GM18526 (cell line): ENCODE results near the gene EPHA1.

Experiments
- POLR2A ChIP-seq: IDR thresholded peaks from 3 replicates; pipeline ENCODE4 v1.6.1; 2011; ENCODE audit not compliant: insufficient read length; ENCODE audit errors: extremely low read depth

EPHA1 gene

DNA sequence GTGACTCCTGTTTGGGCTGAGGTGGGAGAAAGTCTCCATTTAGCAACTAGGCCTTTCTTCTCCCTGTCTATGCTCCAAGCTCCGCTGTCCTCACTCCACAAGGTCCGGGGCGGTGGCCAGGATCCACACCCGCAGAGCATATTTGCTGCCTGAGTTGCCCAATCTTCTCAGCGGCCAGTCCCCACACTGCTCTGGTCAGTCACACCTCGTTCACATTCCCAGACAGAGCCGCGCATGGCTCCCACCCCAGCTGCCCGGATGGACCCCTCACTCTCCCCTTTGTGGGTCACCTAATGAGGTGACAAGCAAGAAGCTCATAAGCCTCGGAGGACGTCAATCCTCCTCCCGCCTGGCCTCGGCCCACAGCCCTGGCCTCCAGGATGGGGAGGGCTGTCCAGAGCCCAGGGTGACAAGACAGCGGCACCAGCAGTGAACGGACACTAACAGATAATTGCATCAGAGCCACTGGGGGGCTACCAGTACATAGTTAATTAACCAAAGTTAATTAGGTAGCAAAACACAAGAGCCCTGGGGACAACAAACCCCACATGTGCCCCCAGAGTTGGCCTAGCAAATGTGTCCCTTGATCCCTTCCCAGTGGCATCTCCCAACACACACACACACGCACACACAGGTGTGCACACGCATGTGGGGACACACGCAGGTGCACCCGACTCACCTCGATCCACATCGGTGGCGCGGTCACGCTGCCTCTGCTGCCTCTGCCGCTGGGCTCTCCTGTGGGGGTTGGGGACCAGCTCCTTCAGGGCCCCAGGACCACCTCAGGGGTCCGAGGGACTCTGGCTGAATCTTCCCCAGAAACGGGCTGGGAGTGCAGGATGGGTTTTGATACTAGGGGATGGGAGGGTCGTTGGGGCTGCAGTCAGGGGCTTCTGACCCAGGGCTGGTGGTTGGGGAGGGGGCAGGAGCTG, 11.8 kb downstream of the EPHA1 start:
- no peak for TF ChIP-seq POLR2A

DNA sequence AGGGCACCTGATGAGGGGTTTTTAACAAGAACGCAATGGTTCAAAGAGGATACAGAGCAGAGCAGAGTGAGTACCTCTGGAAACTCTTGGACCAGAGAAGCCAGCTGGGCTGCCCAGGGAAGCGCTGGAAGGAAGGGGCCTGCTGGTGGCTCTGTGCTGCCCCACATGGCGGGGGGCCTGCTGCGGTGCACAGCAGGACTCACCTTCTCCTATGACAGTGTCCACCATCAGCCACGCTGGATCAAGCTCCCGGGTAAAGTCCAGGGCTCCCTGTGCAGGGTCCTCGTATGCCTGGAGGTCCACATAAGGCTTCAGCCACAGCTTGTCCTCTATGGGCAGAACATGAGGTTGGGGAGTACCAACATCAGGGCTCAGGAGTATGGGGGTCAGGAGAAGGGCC, 12.5 kb downstream of the EPHA1 start:
- no peak for TF ChIP-seq POLR2A

DNA sequence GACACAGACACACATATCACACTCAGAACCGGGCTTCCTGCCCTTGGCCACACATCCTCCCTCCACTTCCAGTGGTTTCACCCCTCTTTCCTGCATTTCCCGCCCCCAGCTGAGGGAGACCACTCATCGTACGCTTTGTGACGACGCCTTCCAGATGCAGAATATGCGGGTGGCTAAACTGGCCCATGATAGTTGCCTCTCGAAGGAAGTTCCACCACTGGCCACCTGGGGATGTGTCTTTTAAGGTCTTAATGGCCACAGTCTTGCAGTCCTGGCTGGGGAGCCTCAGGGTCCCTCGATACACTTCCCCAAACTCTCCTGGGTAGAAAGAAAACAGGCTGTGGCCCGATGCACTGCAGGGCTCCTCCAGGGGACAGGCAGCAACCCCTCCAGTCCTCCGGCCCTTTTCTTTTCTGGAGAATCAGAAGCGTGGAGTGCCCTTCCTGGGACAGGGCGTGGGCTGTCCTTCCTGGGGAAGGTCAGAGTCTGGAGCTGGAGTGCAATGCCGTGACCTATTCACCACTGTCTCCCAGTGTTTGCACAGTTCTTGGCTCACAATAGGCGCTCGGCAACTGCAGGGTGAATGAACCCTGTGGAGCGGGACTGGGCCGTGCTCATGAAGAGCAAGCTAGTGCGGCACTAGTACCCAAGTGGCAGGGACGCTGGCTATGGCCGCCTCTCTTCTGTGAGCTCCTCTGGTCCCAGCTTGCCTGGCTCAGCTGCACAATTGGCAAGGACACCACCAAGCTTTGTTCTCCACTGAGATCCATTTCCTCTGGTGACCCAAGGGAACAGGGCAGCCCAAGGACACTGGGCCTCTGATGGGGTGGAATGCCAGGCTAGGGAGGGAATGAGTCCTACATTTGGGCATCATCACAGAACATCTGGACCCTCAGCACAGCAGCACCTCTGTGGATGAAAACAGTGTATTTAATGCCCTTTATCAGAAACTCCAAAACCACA, 13.2 kb downstream of the EPHA1 start:
- TF ChIP-seq POLR2A: no peak

DNA sequence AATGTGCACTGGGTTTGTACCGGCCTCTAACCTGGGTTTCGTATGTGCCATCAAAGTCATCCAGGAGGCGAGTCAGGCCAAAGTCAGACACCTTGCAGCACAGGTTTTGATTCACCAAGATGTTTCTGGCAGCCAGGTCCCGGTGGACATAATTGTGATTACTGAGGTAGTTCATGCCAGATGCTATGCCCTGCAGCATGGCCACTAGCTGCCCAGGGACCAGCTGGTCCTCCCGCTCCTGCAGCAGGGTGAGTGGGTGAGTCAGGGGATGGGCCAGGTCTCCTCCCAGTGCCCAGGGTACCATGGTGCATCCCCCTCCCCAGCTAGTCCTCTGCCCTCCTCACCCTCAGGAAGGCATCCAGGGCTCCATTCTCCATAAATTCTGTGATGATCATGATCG, 13.9 kb downstream of the EPHA1 start:
- no peak for TF ChIP-seq POLR2A

DNA sequence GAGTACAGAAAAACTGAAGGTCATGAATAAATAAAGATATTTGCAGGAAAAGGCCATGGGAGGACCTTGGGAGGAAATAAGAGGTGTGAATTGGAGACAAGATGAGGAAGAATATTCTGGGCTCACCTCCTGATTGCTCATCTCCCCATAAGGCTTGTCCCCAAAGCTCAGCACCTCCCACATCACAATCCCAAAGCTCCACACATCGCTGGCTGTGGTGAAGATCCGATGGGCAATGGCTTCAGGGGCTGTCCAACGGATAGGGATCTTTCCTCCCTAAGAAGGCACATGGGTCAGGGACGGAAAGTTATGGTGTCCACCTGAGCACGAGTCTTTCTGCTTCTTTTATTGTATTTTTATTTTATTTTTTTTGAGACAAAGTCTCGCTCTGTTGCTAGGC, 14.6 kb downstream of the EPHA1 start:
- TF ChIP-seq POLR2A: no peak

DNA sequence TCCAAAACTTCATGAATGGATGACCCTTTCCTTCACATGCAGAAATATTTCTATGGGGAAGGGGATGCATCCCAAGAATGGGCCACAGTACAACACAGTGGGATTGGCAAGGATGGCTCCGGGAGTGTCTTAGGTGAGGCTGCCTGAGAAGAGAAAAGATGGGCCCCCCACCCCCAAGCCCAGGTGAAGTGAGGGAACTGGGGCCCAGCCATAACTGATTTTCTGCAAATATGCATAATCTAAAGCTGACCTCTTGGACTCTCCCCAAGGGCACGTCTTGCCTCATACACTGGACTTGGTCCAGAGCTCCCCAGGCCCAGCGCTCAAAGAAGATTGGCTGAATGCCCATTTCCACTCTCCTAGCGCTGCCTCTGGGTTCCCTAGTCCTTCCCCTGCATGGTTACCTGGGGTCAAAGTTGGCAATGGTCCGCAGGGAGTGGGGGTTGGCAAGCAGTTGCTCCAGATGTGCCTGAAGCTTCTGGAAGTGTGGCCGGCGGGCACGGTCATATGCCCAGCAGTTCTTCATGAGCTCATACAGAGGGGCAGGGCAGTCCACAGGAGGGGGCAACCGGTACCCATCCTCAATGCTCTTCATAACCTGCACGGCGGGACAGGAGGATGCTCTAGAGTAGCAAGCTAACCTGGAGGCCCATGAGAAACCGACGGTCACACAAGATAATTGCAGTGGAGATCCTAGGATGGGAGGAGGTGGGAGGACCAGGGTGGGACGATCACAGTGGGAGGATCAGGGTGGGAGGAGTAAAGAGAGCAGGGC, 15.2 kb downstream of the EPHA1 start:
- TF ChIP-seq POLR2A: no peak

DNA sequence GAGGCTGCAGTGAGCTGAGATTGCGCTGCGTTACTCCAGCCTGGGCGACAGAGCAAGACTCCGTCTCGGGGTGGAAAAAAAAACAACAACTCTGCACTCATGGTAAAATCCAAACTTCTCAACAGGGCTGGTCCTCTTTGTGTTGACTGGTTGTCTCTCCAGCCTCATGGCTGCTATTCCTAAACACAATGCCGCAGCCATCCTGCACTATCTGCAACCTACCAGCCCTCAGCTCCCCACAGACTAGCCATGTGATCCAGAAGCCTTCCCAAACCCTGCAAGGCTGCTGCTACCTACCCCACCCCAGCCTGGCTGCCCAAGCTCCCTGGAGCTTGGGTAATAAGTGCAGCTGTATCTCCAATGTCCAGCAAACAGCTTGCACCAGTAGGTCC, 15.8 kb downstream of the EPHA1 start:
- TF ChIP-seq POLR2A: no peak

DNA sequence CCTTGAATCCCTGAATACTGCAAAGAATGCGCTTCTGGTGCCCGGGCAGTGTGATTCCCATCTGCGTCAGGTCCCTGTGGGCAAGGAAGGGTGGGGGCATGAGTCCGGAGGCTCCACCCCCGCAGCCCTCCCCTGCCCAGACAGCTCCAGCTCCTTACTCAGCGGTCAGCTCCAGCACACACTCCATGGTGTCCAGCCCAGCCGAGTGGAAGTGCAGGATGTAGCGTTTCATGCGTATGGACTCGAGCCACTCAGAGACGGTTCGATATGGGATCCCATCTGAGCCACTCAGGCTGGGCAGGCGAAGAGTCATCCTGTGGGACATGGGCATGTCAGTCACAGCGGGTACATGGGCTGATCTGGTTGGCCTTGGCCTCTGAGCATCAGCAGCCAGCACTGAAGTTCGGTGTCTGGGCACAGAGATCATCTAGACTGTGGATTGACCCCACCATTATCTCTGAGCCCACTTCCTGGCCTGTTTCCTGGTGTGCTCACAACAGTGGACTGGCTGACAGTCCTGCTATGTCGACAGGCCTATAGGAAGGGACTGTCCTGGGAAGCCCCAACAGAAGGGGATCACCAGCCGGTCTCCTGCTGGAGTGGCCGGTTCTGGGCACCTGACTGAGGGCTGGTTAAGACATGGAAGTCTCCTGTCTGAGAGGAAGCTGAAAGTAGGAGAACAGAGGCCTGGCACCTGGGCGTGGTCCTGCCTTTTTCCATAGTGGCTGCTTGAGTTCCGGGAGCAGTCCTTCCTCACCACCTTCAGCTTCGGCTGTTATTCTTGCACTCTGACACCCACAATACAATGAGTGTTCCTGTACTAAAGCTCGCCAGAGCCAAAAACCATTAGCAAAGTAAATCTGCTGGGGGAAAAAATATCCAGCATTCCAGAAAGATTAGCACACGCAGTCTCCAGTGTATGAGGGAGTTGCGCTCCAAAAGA, 16.9 kb downstream of the EPHA1 start:
- no peak for TF ChIP-seq POLR2A

DNA sequence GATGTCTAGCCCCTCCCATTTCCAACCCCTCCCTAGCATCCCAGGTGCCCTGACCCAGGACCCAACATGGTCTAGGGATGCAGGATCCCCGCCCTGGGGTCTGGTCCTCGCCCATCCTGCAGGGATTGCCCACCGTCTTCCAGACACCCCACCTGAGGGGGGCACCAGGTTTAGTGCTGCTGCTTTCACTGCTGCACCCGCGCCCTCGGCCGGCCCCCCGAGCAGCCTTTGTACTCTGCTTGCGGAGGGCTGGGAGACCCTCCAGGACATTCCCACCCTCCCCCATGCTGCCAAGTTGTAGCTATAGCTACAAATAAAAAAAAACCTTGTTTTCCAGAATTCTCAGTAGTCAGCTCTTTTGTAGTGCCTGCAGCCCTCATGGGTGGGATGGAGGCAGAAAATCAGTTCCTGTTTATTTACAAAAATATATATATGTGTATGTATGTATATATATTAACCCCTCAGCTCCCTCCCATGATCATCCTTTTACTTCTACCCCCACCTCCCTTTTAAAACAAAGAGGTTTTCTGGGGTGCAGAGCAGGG, 17.8 kb downstream of the EPHA1 start:
- no peak for TF ChIP-seq POLR2A

DNA sequence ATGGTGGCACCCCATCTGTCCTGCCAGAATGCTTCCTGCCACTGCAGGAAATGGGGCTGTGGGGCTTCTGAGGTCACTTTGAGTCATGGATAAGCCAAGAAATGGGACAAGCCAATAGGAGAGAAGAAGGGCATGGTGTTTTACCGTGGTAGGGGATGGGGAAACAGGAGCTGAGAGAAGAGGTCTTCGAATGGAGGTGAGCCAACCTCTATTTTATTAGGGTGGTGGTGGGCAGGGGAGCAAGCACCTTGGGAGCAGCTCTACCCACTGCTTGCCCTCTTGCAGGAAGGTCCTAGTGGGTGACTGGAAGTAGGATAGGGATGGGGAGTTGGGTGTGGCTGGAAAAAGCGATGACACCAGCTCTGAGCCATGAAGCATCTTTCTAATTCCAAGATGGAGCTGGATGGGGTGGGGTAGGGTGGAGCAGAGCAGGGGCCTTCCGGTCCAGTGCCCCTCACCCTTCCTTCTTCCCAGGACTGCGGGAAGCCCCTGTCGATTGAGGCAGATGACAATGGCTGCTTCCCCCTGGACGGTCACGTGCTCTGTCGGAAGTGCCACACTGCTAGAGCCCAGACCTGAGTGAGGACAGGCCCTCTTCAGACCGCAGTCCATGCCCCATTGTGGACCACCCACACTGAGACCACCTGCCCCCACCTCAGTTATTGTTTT, 18.4 kb downstream of the EPHA1 start:
- no peak for TF ChIP-seq POLR2A

DNA sequence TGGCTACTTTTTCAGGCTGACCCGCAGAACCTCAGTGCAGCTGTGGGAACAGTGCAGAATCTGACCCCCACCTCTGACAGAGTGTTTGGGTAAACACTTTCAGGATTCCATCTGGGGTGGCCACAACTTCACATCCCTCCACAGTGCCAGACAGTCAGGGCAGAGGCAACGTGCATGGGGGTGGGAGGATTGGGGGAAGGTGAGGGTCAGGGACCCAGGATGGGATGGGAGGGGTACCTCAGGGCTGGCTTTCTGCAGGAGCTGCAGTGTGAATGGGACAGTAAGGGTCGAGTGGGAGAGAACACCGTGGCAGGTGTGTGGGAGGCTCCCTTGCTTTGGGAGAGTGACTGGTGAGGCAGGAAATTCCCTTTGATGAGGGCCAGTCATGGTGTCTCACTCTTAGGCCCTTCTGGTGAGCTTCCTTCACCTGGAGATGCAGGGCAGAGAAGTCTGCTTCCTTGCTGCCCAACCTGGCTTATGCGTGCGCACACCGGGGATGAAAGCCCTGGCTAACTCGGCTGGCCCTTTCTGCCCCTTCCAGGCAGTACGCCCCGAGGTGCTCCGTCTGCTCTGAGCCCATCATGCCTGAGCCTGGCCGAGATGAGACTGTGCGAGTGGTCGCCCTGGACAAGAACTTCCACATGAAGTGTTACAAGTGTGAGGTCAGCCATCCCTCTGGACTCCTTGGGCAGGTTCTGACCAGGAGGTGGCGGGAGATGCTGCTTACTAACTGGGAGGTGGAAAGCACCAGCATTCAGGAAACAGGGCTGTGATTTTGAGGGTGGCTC, 19.1 kb downstream of the EPHA1 start:
- no peak for TF ChIP-seq POLR2A

DNA sequence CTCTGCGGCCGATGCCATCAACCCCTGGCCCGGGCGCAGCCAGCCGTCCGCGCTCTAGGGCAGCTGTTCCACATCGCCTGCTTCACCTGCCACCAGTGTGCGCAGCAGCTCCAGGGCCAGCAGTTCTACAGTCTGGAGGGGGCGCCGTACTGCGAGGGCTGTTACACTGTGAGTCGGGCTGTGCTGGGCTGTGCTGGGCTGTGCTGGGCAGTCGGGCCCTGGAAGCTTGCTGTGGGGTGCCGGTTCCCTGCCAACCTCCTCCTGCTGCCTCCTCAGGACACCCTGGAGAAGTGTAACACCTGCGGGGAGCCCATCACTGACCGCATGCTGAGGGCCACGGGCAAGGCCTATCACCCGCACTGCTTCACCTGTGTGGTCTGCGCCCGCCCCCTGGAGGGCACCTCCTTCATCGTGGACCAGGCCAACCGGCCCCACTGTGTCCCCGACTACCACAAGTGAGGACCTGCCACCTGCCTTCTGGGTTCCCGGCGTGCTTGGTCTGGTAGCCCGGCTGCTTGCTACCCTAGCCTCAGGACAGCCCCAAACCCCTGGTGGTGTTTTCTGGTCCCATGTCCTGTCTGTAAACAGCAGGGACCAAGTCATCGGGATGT, 20.1 kb downstream of the EPHA1 start:
- no peak for TF ChIP-seq POLR2A
